ENCODE measurements around the gene EFTUD2. TPM values are rescaled to one million over a fixed set of nuclear protein-coding genes. Genes with fewer than 3 reads are reported as not detected.

Gene EFTUD2
- total and polyA plus RNA-seq, 5 experiments from 2014 or later, result 57.0 to 113 (median 79.0) TPM

DNA sequence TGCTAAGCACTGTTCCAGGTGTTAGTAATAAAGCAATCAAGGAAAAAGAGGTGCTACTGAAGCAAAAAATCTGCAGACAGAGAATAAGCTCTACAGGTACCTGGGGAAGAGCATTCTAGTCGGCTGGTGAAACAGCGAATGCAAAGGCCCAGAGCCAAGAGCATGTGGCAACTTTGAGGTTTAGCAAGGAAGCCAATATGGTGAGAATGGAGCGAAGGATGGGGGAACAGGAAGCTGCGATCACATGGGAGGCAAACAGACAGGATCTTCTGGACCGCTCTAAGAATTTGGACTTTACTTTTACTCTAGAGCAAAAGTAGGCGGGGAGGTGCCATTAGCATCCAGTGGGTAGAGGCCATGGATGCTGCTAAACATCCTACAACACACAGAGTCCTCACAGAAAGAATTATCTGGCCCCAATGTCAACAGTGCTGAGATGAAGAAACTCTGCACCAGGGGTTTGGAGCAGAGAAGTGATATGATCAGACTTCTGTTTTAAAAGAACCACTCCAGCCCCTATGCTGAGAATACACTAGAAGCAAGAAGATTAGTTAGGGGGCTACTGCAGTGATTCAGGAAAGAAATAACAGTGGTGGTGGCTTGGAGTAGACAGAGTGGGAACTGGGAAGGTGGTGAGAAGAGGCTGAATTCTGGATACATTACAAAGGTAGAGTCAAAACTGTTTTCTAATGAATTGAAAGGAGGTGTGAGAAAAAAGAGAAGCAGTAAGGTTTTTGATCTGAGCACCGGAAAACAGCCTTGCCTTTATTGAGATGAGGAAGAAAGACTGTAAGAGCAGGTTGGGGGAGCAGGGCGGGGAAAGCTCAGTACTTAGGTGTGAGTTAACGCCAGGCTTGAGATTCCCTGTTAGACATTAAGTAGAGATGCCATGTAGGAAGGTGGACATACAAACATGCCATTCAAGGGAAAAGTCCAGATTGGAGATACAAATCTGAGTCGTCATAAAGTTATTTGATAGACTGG lies 11.0 kb downstream of the EFTUD2 start:
- DNase-seq, result peak in 3 of 10 donors; percentile 17 to 43 (median 40)
- Mint-ChIP-seq H3K27ac (no peak overlapping the region), H3K4me1 (peaks cover 5 to 26% (median 9%) of the 10 kb centered on the region in 4 donors), H3K27me3 (no peaks in the 10 kb centered on the region), H3K36me3 (peaks cover 0 to 51% (median 20%) of the 10 kb centered on the region in 3 donors), H3K9me3 (no peaks in the 10 kb centered on the region), H3K4me3 (no peak overlapping the region)
- peak; percentile 90 to 91 for ATAC-seq
- POLR2A ChIA-PET, result interaction anchor here (1.7 kb wide), 1 partner anchor 11 kb away, joined by 7 read pairs; the partner anchor contains the start of gene EFTUD2

DNA sequence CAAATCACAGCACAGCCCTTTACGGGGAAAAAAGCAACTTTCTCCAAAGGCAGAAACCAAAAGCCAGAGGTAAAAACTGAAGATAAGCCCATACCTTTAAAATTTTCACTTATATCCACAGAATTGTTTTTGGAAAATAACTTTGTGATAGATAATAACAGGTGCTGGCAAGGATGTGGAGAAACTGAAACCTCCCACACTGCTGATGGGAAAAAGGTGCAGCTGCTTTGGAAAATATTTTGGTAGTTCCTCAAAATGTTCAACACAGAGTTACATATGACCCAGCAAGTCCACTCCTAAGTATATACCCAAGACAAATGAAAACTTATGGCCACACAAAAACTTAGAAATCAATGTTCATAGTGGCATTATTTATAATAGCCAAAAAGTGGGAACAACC lies 12.2 kb downstream of the EFTUD2 start:
- POLR2A ChIA-PET, result interaction anchor here (0.6 kb wide), 1 partner anchor 162 kb away, joined by 3 read pairs; no protein-coding TSS in a partner anchor
- ATAC-seq (no peak), DNase-seq (no peak)
- H3K27me3 Mint-ChIP-seq, result no peaks in the 10 kb centered on the region
- H3K9me3 Mint-ChIP-seq, result no peaks in the 10 kb centered on the region
- peaks cover 7 to 55% (median 23%) of the 10 kb centered on the region in 3 donors for H3K36me3 Mint-ChIP-seq
- H3K4me1 Mint-ChIP-seq, result peaks cover 6 to 24% (median 9%) of the 10 kb centered on the region in 4 donors
- no peak overlapping the region for H3K4me3 Mint-ChIP-seq
- peak overlapping the region in 4 of 10 donors; percentile 14 to 65 (median 42) for H3K27ac Mint-ChIP-seq

DNA sequence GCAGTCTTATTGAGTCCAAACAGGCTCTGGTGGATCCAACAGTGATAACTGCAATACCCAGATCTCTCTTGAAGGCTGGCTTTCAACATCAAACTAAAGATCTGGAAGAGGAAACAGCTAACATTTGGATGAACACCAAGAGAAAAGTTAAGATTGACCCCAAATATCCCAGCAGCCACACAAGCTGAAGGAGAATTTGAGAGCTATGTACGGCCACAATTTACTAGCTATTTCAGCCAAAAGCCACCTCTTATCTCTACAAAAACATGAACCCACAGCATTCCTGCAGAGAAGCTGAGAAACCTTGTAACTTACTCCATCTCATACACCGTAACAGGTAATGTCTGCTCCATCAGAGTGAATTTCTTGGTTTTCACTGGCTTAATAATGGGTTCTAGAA lies 14.3 kb downstream of the EFTUD2 start:
- Mint-ChIP-seq H3K4me1 (peaks cover 0 to 15% (median 2%) of the 10 kb centered on the region in 4 donors), H3K36me3 (peaks cover 7 to 62% (median 28%) of the 10 kb centered on the region in 3 donors)
- POLR2A ChIA-PET, result interaction anchor here (0.5 kb wide), 1 partner anchor 268 kb away, joined by 3 read pairs; no protein-coding TSS in a partner anchor

DNA sequence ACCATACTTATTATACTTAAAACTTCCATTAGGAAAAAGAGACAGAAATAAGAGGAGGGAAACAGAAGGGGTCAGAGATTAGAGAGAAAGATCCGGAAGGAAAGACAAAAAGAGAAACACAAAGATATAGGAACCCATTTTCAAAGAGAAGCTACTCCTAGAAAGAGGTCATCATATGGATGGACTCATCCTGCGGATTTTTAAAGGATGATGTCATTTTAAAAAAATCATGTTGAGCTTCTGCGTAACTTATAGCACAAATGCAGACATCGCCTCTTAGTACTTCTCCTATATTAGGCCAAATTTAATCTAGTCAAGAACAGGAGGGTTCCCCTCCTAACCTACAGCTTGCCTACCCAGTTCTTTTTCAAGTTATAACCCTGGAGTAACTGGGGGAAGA lies 18.1 kb downstream of the EFTUD2 start:
- Mint-ChIP-seq H3K27ac (no peak overlapping the region), H3K9me3 (no peaks in the 10 kb centered on the region), H3K27me3 (no peaks in the 10 kb centered on the region), H3K4me1 (peaks cover 0 to 11% (median 2%) of the 10 kb centered on the region in 4 donors), H3K4me3 (no peak overlapping the region), H3K36me3 (peaks cover 7 to 91% (median 37%) of the 10 kb centered on the region in 3 donors)
- POLR2A ChIA-PET, result no interaction called here
- no peak for DNase-seq
- ATAC-seq, result no peak

More for the DNA sequence above, 14.3 kb downstream of the EFTUD2 start:
- Mint-ChIP-seq H3K9me3 (no peaks in the 10 kb centered on the region), H3K27ac (no peak overlapping the region), H3K4me3 (no peak overlapping the region), H3K27me3 (no peaks in the 10 kb centered on the region)
- ATAC-seq, result no peak
- no peak for DNase-seq

DNA sequence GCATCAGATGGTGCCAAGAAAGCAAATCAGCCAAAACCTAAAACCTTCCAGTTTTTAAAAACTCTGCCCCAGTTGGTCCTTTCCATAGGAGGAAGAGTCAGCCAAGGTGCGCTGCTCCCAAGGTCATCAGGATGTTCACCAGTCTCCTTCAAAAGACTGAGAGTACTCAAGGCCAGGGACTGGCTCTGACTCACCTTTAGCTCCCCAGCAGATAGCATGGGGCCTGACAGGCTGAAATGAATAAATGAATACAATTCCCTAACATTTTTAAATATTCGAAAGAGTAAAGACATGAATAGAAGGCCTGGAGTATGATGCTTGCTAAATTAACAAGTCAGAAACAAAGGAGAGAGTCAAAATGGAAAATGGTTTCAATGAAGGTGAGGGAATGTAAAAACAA lies 19.2 kb downstream of the EFTUD2 start:
- Mint-ChIP-seq H3K36me3 (peaks cover 7 to 91% (median 35%) of the 10 kb centered on the region in 3 donors), H3K27me3 (no peaks in the 10 kb centered on the region), H3K4me1 (peaks cover 0 to 8% (median under 1%) of the 10 kb centered on the region in 4 donors), H3K27ac (no peak overlapping the region), H3K4me3 (no peak overlapping the region), H3K9me3 (no peaks in the 10 kb centered on the region)
- no peak for DNase-seq
- POLR2A ChIA-PET, result no interaction called here
- no peak for ATAC-seq

DNA sequence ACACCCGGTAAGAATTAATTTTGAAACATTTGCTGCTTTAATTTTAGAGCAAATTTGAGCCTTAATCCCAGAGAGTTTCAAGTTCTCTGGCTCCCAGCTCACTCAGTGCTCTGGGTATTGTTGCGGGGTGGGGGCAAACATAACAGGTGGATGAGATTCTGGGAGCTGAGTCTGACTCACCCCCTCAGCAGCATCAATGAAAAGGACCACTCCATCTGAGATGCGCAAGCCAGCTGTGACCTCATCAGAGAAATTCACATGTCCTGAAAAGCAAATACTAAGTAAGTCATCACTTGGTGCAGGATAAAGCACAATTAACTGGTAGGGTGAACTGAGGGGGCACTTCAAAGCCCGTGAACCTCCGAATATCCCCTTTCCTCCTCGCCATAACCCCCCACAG lies 19.9 kb downstream of the EFTUD2 start:
- Mint-ChIP-seq H3K36me3 (peaks cover 7 to 86% (median 29%) of the 10 kb centered on the region in 3 donors), H3K27me3 (no peaks in the 10 kb centered on the region), H3K27ac (no peak overlapping the region), H3K4me1 (peaks cover 0 to 8% (median under 1%) of the 10 kb centered on the region in 4 donors), H3K4me3 (no peak overlapping the region), H3K9me3 (no peaks in the 10 kb centered on the region)
- DNase-seq (no peak), ATAC-seq (no peak)
- POLR2A ChIA-PET, result interaction anchor here (0.5 kb wide), 1 partner anchor 202 kb away, joined by 3 read pairs; no protein-coding TSS in a partner anchor

DNA sequence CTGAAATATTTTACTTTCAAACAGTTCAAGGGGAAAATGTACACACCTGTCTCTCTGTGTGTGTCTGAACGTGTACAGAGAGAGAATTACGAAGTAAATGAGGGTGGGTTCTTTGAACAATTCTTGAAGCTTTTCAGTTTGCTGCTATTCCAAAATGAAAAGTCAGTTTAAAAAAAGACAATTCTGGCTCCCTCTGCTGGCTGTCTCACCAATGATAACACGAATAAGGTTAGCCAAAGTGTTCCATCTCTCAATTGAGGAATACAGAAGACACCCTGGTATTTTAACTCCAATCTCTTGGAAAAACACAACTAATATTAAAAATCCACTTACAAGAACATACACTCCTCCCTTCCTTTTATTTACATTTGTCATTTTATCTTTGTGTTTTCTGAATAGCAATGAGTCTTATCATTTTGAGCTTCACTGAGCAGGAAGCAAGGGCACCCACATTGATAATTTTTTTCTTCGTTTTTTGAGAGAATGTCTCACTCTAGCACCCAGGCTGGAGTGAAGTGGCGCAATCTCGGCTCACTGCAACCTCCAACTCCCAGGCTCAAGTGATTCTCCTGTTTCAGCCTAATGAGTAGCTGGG lies 20.5 kb downstream of the EFTUD2 start:
- no peak for ATAC-seq
- H3K27ac Mint-ChIP-seq, result peak overlapping the region in 2 of 10 donors; percentile 2 to 11
- POLR2A ChIA-PET, result interaction anchor here (0.5 kb wide), 1 partner anchor 203 kb away, joined by 3 read pairs; no protein-coding TSS in a partner anchor
- no peaks in the 10 kb centered on the region for H3K27me3 Mint-ChIP-seq
- H3K36me3 Mint-ChIP-seq, result peaks cover 7 to 89% (median 29%) of the 10 kb centered on the region in 3 donors
- H3K9me3 Mint-ChIP-seq, result no peaks in the 10 kb centered on the region
- H3K4me1 Mint-ChIP-seq, result peaks cover 0 to 8% (median under 1%) of the 10 kb centered on the region in 4 donors
- DNase-seq, result peak in 3 of 10 donors; percentile 12 to 33 (median 33)
- no peak overlapping the region for H3K4me3 Mint-ChIP-seq

DNA sequence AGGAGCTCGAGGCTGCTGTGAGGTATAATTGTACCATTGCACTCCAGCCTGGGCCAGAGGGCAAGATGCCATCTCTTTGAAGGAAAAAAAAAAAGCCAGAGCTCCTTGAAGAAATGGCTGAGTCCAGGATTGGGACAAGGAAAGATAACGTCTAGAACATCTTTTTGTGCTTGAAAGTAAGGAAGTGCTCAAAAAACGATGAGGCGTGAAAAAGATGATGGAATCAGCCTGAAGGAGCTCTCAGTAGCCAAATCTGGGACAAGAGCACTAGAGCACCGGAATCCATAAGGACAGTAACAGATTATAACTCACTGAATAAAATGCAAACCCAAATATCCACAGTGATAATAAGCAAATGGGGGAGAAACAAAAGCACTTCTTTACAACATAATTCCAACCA lies 22.1 kb downstream of the EFTUD2 start:
- POLR2A ChIA-PET, result no interaction called here
- DNase-seq, result no peak
- Mint-ChIP-seq H3K4me3 (no peak overlapping the region), H3K36me3 (peaks cover 0 to 89% (median 26%) of the 10 kb centered on the region in 3 donors), H3K27ac (no peak overlapping the region), H3K9me3 (no peaks in the 10 kb centered on the region), H3K4me1 (peaks cover 0 to 5% (median 0%) of the 10 kb centered on the region in 4 donors), H3K27me3 (no peaks in the 10 kb centered on the region)
- no peak for ATAC-seq

DNA sequence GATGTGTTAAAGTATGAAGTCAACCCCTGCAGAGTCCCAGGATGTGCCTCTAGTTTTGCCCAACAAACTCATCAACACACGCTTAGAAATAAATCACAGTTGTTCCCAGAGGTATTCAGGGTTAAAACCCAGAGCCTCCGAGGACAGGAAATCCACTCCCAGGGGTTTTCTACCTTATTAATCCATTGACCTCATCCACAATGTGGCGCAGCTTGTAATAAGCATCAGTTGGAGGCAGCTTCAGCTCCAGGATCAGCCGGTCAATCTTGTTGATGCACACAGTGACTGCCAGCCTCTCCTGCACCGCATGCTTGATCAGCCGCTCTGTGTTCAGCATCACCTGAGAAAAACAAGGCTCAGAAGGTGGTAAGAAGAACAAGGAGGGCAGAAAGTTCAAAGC lies 23.5 kb downstream of the EFTUD2 start:
- POLR2A ChIA-PET, result no interaction called here
- Mint-ChIP-seq H3K27me3 (no peaks in the 10 kb centered on the region), H3K4me1 (peaks cover 0 to 5% (median 0%) of the 10 kb centered on the region in 4 donors), H3K27ac (no peak overlapping the region), H3K36me3 (peaks cover 0 to 90% (median 28%) of the 10 kb centered on the region in 3 donors), H3K4me3 (no peak overlapping the region), H3K9me3 (no peaks in the 10 kb centered on the region)
- ATAC-seq, result no peak
- no peak for DNase-seq

DNA sequence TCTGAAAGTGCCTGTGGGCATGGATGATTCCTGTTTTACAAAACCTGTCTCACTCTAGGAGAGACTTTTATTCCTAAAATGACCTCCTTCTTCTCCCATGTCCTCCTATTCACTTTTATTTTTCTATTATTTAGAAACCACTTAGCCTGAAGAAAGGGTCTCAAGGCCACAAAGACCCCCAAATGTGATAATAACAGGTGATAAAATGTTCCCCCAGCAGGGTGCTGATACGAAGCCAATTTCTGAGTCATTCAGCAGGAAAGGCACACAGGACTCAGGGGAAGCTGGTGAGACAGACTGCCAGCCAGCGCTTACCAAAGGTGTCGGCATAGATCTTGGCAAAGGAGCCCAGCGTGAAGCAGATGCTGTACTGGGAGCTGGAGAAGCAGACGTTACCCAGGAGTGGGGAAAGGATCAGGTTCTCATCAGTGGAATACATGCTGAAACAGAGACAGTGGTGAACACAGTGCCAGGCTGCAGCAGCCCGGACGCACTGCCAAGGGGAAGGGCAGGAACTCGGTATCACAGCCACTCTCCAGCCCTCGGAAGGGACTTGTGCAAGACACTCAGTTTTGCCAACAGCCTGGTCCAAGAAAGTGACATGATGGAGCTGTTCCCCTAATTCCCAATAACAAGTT lies 27.0 kb downstream of the EFTUD2 start:
- Mint-ChIP-seq H3K4me1 (no peaks in the 10 kb centered on the region), H3K36me3 (peaks cover 0 to 91% (median 24%) of the 10 kb centered on the region in 3 donors), H3K9me3 (no peaks in the 10 kb centered on the region), H3K4me3 (no peak overlapping the region), H3K27ac (peak overlapping the region in 1 of 10 donors; percentile 73), H3K27me3 (no peaks in the 10 kb centered on the region)
- ATAC-seq (no peak), DNase-seq (no peak)
- POLR2A ChIA-PET, result no interaction called here

DNA sequence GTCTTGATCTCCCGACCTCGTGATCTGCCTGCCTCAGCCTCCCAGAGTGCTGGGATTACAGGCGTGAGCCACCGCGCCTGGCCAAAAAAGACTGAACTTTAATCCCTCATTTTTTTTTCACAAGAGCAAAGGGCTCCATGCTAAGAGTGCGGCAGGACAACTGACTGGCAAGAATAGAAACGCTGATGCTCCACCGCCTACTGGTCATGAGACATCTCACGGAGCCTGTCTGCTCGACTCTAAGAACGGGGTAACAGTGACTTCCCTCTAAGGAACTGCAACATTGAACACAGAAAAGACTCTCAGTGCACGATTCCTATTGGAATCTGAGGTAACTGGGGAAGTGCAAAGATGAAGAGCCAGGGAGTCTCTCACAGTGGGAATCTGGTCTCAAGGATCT lies 27.7 kb downstream of the EFTUD2 start:
- DNase-seq, result no peak
- Mint-ChIP-seq H3K36me3 (peaks cover 0 to 92% (median 21%) of the 10 kb centered on the region in 3 donors), H3K27me3 (no peaks in the 10 kb centered on the region), H3K27ac (no peak overlapping the region), H3K4me1 (no peaks in the 10 kb centered on the region), H3K9me3 (no peaks in the 10 kb centered on the region), H3K4me3 (no peak overlapping the region)
- POLR2A ChIA-PET, result no interaction called here
- ATAC-seq, result no peak

DNA sequence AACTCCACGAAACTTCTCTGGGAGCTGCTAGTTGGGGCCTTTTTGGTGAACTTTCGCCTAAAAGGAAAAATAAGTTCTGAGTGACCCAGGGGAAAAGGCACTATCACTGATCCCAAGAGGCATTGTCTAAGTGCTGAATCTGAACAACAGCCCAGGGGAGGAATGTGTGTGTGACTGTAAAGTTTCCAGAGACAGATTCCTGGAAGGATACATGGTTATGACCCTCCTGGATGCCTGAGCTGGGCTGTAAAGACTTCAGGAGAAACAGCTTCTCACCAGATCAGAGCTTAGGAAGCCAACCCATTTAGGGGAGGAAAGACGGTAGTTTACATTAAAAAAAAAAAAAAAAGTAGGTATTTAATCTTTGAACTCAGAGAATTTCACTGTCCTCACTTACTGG lies 31.4 kb downstream of the EFTUD2 start:
- Mint-ChIP-seq H3K27ac (no peak overlapping the region), H3K4me1 (no peaks in the 10 kb centered on the region), H3K9me3 (no peaks in the 10 kb centered on the region), H3K4me3 (no peak overlapping the region), H3K36me3 (peaks cover 0 to 91% (median 20%) of the 10 kb centered on the region in 3 donors), H3K27me3 (no peaks in the 10 kb centered on the region)
- POLR2A ChIA-PET, result interaction anchor here (0.7 kb wide), 1 partner anchor 358 kb away, joined by 3 read pairs; no protein-coding TSS in a partner anchor
- ATAC-seq (no peak), DNase-seq (no peak)
